Lung (tissue), 12 donors: ENCODE measurements around the gene FOXO3. TPM values are rescaled to one million over a fixed set of nuclear protein-coding genes. Genes with fewer than 3 reads are reported as not detected.

Experiments used
- ATAC-seq: fragments of 200-7000 bp; cut with Tn5 transposase; one replicate; pipeline ENCODE4 v1.9.1; 2020; ENCODE audit warnings: moderate number of reproducible peaks; ENCODE audit not compliant: insufficient read depth, low FRiP score
- DNase-seq, 3 donors: peaks; one replicate each; pipeline ENCODE4 v3.0.0-alpha.2; 2013 to 2017
- H3K27ac ChIP-seq, 2 donors: one replicate each; pipeline ENCODE4 v1.5.1; 2013; ENCODE audit warnings: mild to moderate bottlenecking in 2 of 2, moderate library complexity in 2 of 2, control low read depth in 1 of 2, inconsistent platforms in 1 of 2, low read depth in 1 of 2, low read length in 1 of 2
- H3K27me3 ChIP-seq, 3 donors: one replicate each; pipeline ENCODE4 v1.5.1; 2013; ENCODE audit warnings: low read length in 2 of 3; ENCODE audit not compliant: control insufficient read depth in 3 of 3, insufficient read depth in 3 of 3
- H3K36me3 ChIP-seq, 4 donors: one replicate each; pipeline ENCODE4 v1.5.1; 2013; ENCODE audit warnings: low read length in 4 of 4, mild to moderate bottlenecking in 1 of 4, moderate library complexity in 1 of 4; ENCODE audit not compliant: control insufficient read depth in 4 of 4, insufficient read depth in 4 of 4
- H3K4me1 ChIP-seq, 5 donors: one replicate each; pipeline ENCODE4 v1.5.1; 2013; ENCODE audit warnings: low read length in 5 of 5, mild to moderate bottlenecking in 2 of 5, moderate library complexity in 1 of 5; ENCODE audit not compliant: control insufficient read depth in 5 of 5, insufficient read depth in 5 of 5
- H3K4me3 ChIP-seq: one replicate; pipeline ENCODE4 v1.5.1; 2013; ENCODE audit warnings: mild to moderate bottlenecking, control low read depth, moderate library complexity
- H3K9ac ChIP-seq, 2 donors: one replicate each; pipeline ENCODE4 v1.5.1; 2013; ENCODE audit warnings: low read length in 2 of 2, control low read depth in 1 of 2; ENCODE audit not compliant: insufficient read depth in 1 of 2
- H3K9me3 ChIP-seq, 4 donors: one replicate each; pipeline ENCODE4 v1.5.1; 2013; ENCODE audit warnings: low read length in 3 of 4, mild to moderate bottlenecking in 1 of 4, moderate library complexity in 1 of 4; ENCODE audit not compliant: control insufficient read depth in 4 of 4, insufficient read depth in 3 of 4
- CTCF ChIP-seq: IDR thresholded peaks from 2 replicates; pipeline ENCODE4 v1.5.1; 2012; ENCODE audit warnings: mild to moderate bottlenecking; ENCODE audit errors: control extremely low read depth, extremely low read depth
- WGBS, 2 donors: extraction: QIAGEN DNeasy Blood & Tissue Kit; methylation state at CpG; one replicate each; pipeline ENCODE4 v1.1.7; 2013; 5-methylcytosine and 5-hydroxymethylcytosine counted together
- polyA plus RNA-seq, 2 donors: library from polyadenylated mRNA; stranded (reverse); fragments of 200-250 nt; gene quantifications; one replicate each; pipeline ENCODE4 v1.2.1, GENCODE V29; 2013
- total RNA-seq, 2 donors: library from RNA; depleted of rRNA in 1 of 2; stranded (reverse); fragments of >200 nt in 1 of 2; gene quantifications; one replicate each; pipeline ENCODE4 v1.2.1, GENCODE V29; 2014 to 2021
- donor health status: control.
- donor health status: control.
- donor health status: Bipolar disorder and iron deficiency.
- donor health status: healthy.
- donor health status: DM: yes; HTN: yes; CAD: no.

The FOXO3 gene
- total and polyA plus RNA-seq, 4 donors: 12.1 to 101 (median 40.0) TPM

- no peak for ATAC-seq
Observed at GRCh38 chr6:108564178-108564577, 3.5 kb downstream of the FOXO3 start.

GRCh38 chr6:108565091-108565766 is 4.5 kb downstream of the FOXO3 start:
- no peak for ATAC-seq
- 16 to 25% methylated on average over 4 of the region's 4 CpGs for WGBS, 2 donors
- no peaks in the 10 kb centered on the region for H3K27me3 ChIP-seq
- no peaks in the 10 kb centered on the region for H3K9me3 ChIP-seq
- peak overlapping the region; percentile 80 to 87 for H3K27ac ChIP-seq
- H3K36me3 ChIP-seq: peaks cover 8 to 42% (median 25%) of the 10 kb centered on the region in 4 donors
- TF ChIP-seq CTCF: no peak
- H3K9ac ChIP-seq: peak overlapping the region in 1 of 2 donors; percentile 52
- H3K4me3 ChIP-seq: no peak overlapping the region
- no peak for DNase-seq
- peaks cover 10 to 44% (median 28%) of the 10 kb centered on the region in 5 donors for H3K4me1 ChIP-seq

More at GRCh38 chr6:108564178-108564577, 3.5 kb downstream of the FOXO3 start:
- peak overlapping the region in 1 of 2 donors; percentile 34 for H3K9ac ChIP-seq
- H3K27me3 ChIP-seq: no peaks in the 10 kb centered on the region
- H3K4me1 ChIP-seq: peaks cover 9 to 44% (median 28%) of the 10 kb centered on the region in 5 donors
- peak in 1 of 3 donors; percentile 9 for DNase-seq
- peak overlapping the region in 1 of 2 donors; percentile 38 for H3K27ac ChIP-seq
- no peaks in the 10 kb centered on the region for H3K9me3 ChIP-seq
- H3K36me3 ChIP-seq: peaks cover 6 to 35% (median 19%) of the 10 kb centered on the region in 4 donors
- H3K4me3 ChIP-seq: no peak overlapping the region
- TF ChIP-seq CTCF: no peak
- 37 to 53% methylated on average over 3 of the region's 3 CpGs for WGBS, 2 donors

- no peak for TF ChIP-seq CTCF
- Histone ChIP-seq H3K27ac (peak overlapping the region in 1 of 2 donors; percentile 80), H3K9ac (peak overlapping the region in 1 of 2 donors; percentile 30), H3K36me3 (peaks cover 9 to 46% (median 29%) of the 10 kb centered on the region in 4 donors), H3K4me1 (peaks cover 10 to 44% (median 28%) of the 10 kb centered on the region in 5 donors), H3K4me3 (no peak overlapping the region), H3K9me3 (no peaks in the 10 kb centered on the region), H3K27me3 (no peaks in the 10 kb centered on the region)
- 0 to 3% methylated on average over 4 of the region's 4 CpGs for WGBS, 2 donors
- peak; percentile 25 for ATAC-seq
- DNase-seq: peak; percentile 69 to 93 (median 92)
Observed at GRCh38 chr6:108565893-108566292, 5.2 kb downstream of the FOXO3 start.
